Panc1 (cell line): ENCODE data around the gene AVEN.

Experiments used
- POLR2AphosphoS5 ChIP-seq: IDR thresholded peaks from 2 replicates; pipeline ENCODE4 v1.6.1; 2012; ENCODE audit warnings: mild to moderate bottlenecking, low read depth, low read length, moderate library complexity
- SIN3A ChIP-seq: IDR thresholded peaks from 2 replicates; pipeline ENCODE4 v1.6.1; 2012; ENCODE audit warnings: low read depth, mild to moderate bottlenecking, low read length, moderate library complexity, borderline replicate concordance; ENCODE audit not compliant: insufficient read depth
- TF ChIP-seq, protein P1 (sequence below): fragments of 450-650 bp; IDR thresholded peaks from 2 replicates; pipeline ENCODE4 v1.5.1; 2017; ENCODE audit warnings: mild to moderate bottlenecking
- TF ChIP-seq, protein P2 (sequence below), 2 experiments: IDR thresholded peaks; 2 replicates each; pipeline ENCODE4 v1.6.1; 2011 to 2012; ENCODE audit warnings: low read depth in 2 of 2, control low read depth in 1 of 2, low read length in 1 of 2, mild to moderate bottlenecking in 1 of 2, moderate library complexity in 1 of 2; ENCODE audit not compliant: insufficient read depth in 1 of 2

DNA sequence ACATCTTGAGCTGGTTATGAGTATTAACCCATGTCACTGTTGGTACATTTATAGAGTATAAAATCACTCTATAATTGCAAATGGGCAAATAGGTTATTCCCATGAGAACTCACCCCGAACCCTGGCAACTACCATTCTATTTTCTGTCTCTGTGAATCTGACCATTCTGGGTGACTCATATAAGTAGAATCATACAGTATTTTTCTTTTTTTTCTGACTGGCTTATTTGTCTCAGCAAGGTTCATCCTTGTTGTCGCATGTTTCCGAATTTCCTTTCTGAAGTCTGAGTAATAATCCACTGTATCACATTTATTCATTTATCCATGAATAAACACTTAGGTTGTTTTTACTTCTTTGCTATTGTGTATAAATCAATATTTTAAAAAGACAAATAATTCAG is 130.6 kb downstream of the AVEN start:
- no peak for TF ChIP-seq SIN3A
- TF ChIP-seq, protein P1, sequence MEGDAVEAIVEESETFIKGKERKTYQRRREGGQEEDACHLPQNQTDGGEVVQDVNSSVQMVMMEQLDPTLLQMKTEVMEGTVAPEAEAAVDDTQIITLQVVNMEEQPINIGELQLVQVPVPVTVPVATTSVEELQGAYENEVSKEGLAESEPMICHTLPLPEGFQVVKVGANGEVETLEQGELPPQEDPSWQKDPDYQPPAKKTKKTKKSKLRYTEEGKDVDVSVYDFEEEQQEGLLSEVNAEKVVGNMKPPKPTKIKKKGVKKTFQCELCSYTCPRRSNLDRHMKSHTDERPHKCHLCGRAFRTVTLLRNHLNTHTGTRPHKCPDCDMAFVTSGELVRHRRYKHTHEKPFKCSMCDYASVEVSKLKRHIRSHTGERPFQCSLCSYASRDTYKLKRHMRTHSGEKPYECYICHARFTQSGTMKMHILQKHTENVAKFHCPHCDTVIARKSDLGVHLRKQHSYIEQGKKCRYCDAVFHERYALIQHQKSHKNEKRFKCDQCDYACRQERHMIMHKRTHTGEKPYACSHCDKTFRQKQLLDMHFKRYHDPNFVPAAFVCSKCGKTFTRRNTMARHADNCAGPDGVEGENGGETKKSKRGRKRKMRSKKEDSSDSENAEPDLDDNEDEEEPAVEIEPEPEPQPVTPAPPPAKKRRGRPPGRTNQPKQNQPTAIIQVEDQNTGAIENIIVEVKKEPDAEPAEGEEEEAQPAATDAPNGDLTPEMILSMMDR = no peak
- TF ChIP-seq, protein P2, sequence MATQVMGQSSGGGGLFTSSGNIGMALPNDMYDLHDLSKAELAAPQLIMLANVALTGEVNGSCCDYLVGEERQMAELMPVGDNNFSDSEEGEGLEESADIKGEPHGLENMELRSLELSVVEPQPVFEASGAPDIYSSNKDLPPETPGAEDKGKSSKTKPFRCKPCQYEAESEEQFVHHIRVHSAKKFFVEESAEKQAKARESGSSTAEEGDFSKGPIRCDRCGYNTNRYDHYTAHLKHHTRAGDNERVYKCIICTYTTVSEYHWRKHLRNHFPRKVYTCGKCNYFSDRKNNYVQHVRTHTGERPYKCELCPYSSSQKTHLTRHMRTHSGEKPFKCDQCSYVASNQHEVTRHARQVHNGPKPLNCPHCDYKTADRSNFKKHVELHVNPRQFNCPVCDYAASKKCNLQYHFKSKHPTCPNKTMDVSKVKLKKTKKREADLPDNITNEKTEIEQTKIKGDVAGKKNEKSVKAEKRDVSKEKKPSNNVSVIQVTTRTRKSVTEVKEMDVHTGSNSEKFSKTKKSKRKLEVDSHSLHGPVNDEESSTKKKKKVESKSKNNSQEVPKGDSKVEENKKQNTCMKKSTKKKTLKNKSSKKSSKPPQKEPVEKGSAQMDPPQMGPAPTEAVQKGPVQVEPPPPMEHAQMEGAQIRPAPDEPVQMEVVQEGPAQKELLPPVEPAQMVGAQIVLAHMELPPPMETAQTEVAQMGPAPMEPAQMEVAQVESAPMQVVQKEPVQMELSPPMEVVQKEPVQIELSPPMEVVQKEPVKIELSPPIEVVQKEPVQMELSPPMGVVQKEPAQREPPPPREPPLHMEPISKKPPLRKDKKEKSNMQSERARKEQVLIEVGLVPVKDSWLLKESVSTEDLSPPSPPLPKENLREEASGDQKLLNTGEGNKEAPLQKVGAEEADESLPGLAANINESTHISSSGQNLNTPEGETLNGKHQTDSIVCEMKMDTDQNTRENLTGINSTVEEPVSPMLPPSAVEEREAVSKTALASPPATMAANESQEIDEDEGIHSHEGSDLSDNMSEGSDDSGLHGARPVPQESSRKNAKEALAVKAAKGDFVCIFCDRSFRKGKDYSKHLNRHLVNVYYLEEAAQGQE (IDR thresholded peaks at IDR 0.05; ENCODE audit: insufficient read depth in 1 of 2, low read depth in 2 of 2, low read length in 1 of 2) = no peak
- TF ChIP-seq POLR2AphosphoS5 = no peak
